ENCODE data around the gene SPATA21.
"Not testable (repeated sequence)": the region's sequence is repeated elsewhere in the genome, so short reads cannot be mapped to it uniquely, and the experiment has no call there.

The SPATA21 gene

GRCh38 chr1:16369821-16370220 is 67.4 kb downstream of the SPATA21 start:
- H3K27ac ChIP-seq, result no peak overlapping the region
- TF ChIP-seq CTCF (IDR thresholded peaks at IDR 0.05) (no peak), ZFX (IDR thresholded peaks at IDR 0.05; ENCODE audit: borderline replicate concordance) (no peak)

DNA sequence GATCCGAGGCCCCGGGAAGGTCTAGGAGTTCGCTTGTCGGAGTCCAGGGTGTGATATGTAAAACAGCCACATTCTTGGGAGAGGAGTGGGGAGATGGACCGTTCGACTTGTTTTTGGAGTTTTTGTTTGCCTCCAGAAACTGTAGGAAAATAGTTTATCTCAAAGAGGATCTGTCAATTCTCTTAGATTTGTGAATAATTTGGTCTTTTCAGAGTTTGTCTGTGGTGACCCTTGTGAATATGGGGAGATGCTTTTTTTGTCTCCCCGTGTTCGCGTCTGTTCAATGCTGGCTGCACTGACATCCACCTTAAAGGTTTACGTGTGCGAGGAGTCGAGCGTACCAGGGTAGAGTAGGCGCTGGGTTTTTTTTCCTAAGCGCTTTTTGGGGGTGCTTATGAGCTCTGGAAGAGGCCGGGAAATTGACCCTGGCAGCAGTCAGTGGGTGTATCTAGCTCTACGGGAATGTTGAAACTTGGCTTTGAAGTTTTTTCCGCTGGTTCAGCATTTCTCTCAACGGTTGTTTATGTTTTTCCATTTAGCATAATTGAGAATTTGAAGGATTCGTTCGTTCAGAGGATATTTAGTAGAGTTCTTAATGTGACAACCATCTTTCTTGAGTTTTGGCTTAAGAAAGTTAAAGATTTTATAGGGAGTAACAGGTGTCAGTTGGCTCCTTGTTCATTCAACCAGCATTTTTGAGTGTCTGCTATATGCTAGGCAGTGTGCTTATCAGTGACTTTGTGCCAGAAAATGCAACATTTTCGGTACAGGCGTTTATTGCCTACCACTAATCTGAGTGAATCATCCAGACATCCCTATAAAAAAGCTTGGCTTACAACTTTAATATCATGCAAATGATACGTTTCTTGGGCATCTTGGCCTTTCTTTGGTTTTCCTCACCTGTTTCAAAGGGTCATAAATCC is 69.0 kb downstream of the SPATA21 start:
- H3K27ac ChIP-seq, result peak overlapping the region; percentile 88
- no peak for TF ChIP-seq ZFX (IDR thresholded peaks at IDR 0.05; ENCODE audit: borderline replicate concordance)
- TF ChIP-seq CTCF (IDR thresholded peaks at IDR 0.05), result no peak

DNA sequence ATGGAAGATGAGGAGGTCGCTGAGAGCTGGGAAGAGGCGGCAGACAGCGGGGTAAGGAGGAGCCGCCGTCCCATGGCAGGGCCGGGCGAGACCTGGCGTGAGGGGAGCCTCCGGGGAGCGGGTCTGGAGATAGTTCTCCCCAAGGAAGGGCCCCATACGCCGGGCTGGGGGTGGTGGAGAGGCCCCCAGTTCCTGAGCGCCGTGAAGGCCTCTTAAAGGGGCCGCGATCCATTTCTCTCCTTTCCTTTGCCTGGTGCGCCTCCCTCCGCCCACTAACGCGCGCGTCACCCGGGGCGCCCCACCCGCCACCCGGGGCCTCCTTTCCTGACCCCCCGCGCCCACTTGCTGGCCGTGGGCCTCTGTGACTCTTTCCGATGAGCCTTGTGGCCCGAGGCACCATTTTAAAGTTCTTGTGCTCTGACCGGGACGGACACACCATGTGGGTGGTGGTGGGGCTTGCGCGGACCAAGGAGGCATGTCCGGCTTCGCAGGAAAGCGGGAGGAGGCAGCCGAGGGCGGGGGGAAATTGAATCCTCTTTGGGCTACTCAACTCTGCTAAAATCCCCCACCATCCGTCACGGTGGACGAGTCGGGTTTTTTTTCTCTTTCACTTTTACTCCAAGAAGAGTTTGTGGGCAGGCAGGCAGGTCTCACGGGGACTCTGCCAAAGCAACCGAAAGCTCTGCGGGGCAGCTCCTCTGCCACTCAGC is 69.8 kb downstream of the SPATA21 start:
- TF ChIP-seq ZFX (IDR thresholded peaks at IDR 0.05; ENCODE audit: borderline replicate concordance) (peak; percentile 71; the same call in 1 of the 2 replicates), CTCF (IDR thresholded peaks at IDR 0.05) (no peak; the same call in 1 of the 2 replicates)

GRCh38 chr1:16366722-16367257 is 70.4 kb downstream of the SPATA21 start, which contains the start of gene SZRD1:
Gene SZRD1 (plus strand): TSS chr1:16367242. CDS start chr1:16367258, 16 bp downstream.
- TF ChIP-seq ZFX (IDR thresholded peaks at IDR 0.05; ENCODE audit: borderline replicate concordance) (no peak), CTCF (IDR thresholded peaks at IDR 0.05) (no peak)
- peak within 1 kb of the TSS; percentile 88 for H3K27ac ChIP-seq

More for the DNA sequence above, 69.8 kb downstream of the SPATA21 start:
- H3K27ac ChIP-seq, result peak overlapping the region; percentile 88

DNA sequence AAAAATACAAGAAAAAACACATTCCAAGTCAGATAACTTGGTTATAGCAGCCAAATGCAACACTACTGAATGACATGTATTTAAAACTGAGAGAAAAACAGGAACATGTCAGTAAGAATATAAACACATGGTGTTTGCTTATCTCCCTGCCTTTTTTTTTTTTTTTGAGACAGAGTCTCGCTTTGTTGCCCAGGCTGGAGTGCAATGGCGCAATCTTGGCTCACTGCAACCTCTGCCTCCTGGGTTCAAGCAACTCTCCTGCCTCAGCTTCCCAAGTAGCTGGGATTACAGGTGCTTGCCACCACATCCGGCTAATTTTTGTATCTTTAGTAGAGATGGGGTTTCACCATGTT is 72.1 kb downstream of the SPATA21 start:
- H3K27ac ChIP-seq, result not testable (repeated sequence)

DNA sequence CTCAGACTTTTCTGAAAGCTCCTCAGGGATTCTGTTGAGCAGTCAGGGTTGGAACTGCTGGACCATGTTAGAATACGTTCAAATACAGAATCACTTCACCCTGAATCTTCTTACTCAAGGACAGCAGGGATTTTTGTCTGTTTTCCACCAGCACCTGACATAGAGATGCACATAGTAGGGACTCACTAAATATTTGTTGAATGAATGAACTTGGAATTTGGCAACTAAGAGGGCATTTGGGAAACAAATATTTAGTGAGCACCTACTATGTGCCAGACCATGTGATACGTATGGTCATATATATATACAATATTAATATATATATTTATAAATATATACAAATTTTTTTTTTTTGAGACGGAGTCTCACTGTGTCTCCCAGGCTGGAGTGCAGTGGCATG is 80.4 kb downstream of the SPATA21 start:
- no peak overlapping the region for H3K27ac ChIP-seq
- no peak for TF ChIP-seq ZFX (IDR thresholded peaks at IDR 0.05; ENCODE audit: borderline replicate concordance)
- TF ChIP-seq CTCF (IDR thresholded peaks at IDR 0.05), result no peak

- no peak overlapping the region for H3K27ac ChIP-seq
- TF ChIP-seq CTCF (IDR thresholded peaks at IDR 0.05) (no peak), ZFX (IDR thresholded peaks at IDR 0.05; ENCODE audit: borderline replicate concordance) (no peak)
Measured at GRCh38 chr1:16354619-16355018, 82.6 kb downstream of the SPATA21 start.

Data from 22Rv1 (cell line).